PC-3 (cell line): Measurements from ENCODE around the gene MTF2.

Experiments used
- CTCF ChIP-seq: fragments of 300-600 bp; sonication (generic); conservative IDR thresholded peaks from 2 replicates; pipeline ENCODE4 v1.5.1; 2017; ENCODE audit warnings: antibody characterized with exemption, low read depth, mild to moderate bottlenecking, low read length
- EZH2 ChIP-seq: fragments of 300-600 bp; sonication (generic); IDR thresholded peaks from one replicate; pipeline ENCODE4 v1.6.1; 2017; ENCODE audit warnings: antibody characterized with exemption, mild to moderate bottlenecking, low read length; ENCODE audit not compliant: unreplicated experiment

GRCh38 chr1:93142161-93142560 is 63.1 kb downstream of the MTF2 start:
- TF ChIP-seq EZH2: no peak
- no peak for TF ChIP-seq CTCF
